ENCODE measurements around the gene LUZP2.

Gene LUZP2

DNA sequence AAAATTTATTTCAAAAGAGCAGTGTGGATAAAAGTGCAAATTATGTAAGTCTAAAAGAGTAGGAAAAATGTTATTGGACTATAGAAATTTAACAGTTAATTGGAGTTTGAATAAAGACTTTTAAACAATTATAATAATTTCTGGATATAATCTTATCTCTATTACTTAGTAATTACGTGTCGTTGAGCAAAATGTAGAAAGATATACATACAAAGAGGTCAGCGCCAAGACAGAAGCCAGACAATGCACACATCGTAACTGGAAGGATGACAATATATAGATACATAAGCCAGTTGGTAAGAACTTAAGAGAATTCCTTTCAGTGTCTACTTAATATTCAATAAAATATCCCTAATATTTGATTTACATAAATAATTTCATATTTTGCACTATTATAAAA is 157.0 kb downstream of the LUZP2 start:
- Histone ChIP-seq H3K4me1 (ENCODE audit: insufficient read depth, low read length, severe bottlenecking) (no peaks in the 10 kb centered on the region), H3K4me3 (ENCODE audit: low read depth, low read length, poor library complexity, severe bottlenecking) (no peak overlapping the region), H2AFZ (ENCODE audit: low read length) (no peak overlapping the region), H3K9me2 (ENCODE audit: low read depth, low read length) (no peaks in the 10 kb centered on the region; the same call in 1 of the 2 replicates), H3K9me3 (ENCODE audit: low read length) (no peaks in the 10 kb centered on the region), H3K4me2 (ENCODE audit: low read length) (no peak overlapping the region), H3K27ac (ENCODE audit: low read depth, low read length, poor library complexity, severe bottlenecking) (no peak overlapping the region), H3K79me2 (ENCODE audit: insufficient read depth, low read length) (no peaks in the 10 kb centered on the region), H3K9ac (ENCODE audit: low read length) (no peak overlapping the region), H3K36me3 (ENCODE audit: insufficient read depth, low read length) (no peaks in the 10 kb centered on the region), H3K27me3 (ENCODE audit: insufficient read depth, low read length) (no peaks in the 10 kb centered on the region), H3F3A (ENCODE audit: insufficient read depth, low read length) (no peaks in the 10 kb centered on the region), H4K20me1 (ENCODE audit: insufficient read depth, low read length) (no peaks in the 10 kb centered on the region)
- no peak for TF ChIP-seq EZH2 (IDR thresholded peaks at IDR 0.05; ENCODE audit: borderline replicate concordance, low read length)
- TF ChIP-seq, protein P1, sequence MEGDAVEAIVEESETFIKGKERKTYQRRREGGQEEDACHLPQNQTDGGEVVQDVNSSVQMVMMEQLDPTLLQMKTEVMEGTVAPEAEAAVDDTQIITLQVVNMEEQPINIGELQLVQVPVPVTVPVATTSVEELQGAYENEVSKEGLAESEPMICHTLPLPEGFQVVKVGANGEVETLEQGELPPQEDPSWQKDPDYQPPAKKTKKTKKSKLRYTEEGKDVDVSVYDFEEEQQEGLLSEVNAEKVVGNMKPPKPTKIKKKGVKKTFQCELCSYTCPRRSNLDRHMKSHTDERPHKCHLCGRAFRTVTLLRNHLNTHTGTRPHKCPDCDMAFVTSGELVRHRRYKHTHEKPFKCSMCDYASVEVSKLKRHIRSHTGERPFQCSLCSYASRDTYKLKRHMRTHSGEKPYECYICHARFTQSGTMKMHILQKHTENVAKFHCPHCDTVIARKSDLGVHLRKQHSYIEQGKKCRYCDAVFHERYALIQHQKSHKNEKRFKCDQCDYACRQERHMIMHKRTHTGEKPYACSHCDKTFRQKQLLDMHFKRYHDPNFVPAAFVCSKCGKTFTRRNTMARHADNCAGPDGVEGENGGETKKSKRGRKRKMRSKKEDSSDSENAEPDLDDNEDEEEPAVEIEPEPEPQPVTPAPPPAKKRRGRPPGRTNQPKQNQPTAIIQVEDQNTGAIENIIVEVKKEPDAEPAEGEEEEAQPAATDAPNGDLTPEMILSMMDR (IDR thresholded peaks at IDR 0.05; ENCODE audit: low read length), result no peak

DNA sequence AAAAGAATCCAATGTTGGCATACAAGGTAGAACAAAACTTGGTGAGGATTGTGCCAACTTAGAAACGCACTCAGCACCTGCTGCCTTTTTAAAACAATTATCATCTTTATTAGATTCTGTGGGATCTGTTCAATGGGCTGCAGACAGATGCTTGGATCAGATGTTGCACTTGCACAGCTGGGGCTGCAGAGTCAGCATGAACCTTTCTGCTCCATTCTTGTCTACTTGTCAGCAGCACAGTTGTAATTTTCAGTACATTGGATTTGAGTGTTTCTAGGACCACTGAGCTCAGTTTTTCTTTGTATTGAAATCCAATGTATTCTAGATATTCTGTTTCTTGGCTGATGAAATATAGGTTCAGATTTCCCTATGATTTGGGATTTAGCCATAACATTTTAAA is 164.5 kb downstream of the LUZP2 start:
- Histone ChIP-seq H3K9me2 (ENCODE audit: low read depth, low read length) (no peaks in the 10 kb centered on the region), H3K9me3 (ENCODE audit: low read length) (peaks cover 2% of the 10 kb centered on the region; the same call in 1 of the 2 replicates), H3K9ac (ENCODE audit: low read length) (no peak overlapping the region), H3F3A (ENCODE audit: insufficient read depth, low read length) (no peaks in the 10 kb centered on the region), H4K20me1 (ENCODE audit: insufficient read depth, low read length) (no peaks in the 10 kb centered on the region), H3K27me3 (ENCODE audit: insufficient read depth, low read length) (no peaks in the 10 kb centered on the region), H3K4me3 (ENCODE audit: low read depth, low read length, poor library complexity, severe bottlenecking) (no peak overlapping the region), H2AFZ (ENCODE audit: low read length) (no peak overlapping the region), H3K4me2 (ENCODE audit: low read length) (no peak overlapping the region), H3K27ac (ENCODE audit: low read depth, low read length, poor library complexity, severe bottlenecking) (no peak overlapping the region), H3K36me3 (ENCODE audit: insufficient read depth, low read length) (no peaks in the 10 kb centered on the region), H3K4me1 (ENCODE audit: insufficient read depth, low read length, severe bottlenecking) (no peaks in the 10 kb centered on the region), H3K79me2 (ENCODE audit: insufficient read depth, low read length) (no peaks in the 10 kb centered on the region)
- no peak for TF ChIP-seq EZH2 (IDR thresholded peaks at IDR 0.05; ENCODE audit: borderline replicate concordance, low read length)
- TF ChIP-seq, protein P1 (IDR thresholded peaks at IDR 0.05; ENCODE audit: low read length), result no peak

DNA sequence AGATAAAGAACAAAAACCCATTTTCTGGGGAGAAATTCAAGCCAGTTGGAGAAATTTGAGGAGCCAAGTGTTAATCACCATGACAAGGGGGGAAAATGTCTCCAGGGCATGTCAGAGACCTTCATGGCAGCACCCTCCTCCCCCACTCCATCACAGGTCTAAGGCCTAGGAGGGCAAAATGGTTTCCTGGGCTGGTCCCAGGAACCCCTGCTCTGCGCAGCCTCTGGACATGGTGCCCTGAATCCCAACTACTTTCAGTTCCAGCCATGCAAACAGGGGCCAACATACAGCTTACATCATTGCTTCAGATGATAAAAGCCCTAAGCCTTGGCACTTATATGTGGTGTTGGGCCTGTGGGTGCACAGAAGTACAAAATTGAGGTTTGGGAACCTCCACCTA is 167.5 kb downstream of the LUZP2 start:
- Histone ChIP-seq H3K4me2 (ENCODE audit: low read length) (no peak overlapping the region), H3K4me3 (ENCODE audit: low read depth, low read length, poor library complexity, severe bottlenecking) (no peak overlapping the region), H3F3A (ENCODE audit: insufficient read depth, low read length) (no peaks in the 10 kb centered on the region), H3K9me3 (ENCODE audit: low read length) (peaks cover 2% of the 10 kb centered on the region; the same call in 1 of the 2 replicates), H3K79me2 (ENCODE audit: insufficient read depth, low read length) (no peaks in the 10 kb centered on the region), H3K9ac (ENCODE audit: low read length) (no peak overlapping the region), H3K9me2 (ENCODE audit: low read depth, low read length) (no peaks in the 10 kb centered on the region), H3K4me1 (ENCODE audit: insufficient read depth, low read length, severe bottlenecking) (no peaks in the 10 kb centered on the region), H3K36me3 (ENCODE audit: insufficient read depth, low read length) (no peaks in the 10 kb centered on the region), H2AFZ (ENCODE audit: low read length) (no peak overlapping the region), H4K20me1 (ENCODE audit: insufficient read depth, low read length) (no peaks in the 10 kb centered on the region), H3K27me3 (ENCODE audit: insufficient read depth, low read length) (no peaks in the 10 kb centered on the region), H3K27ac (ENCODE audit: low read depth, low read length, poor library complexity, severe bottlenecking) (no peak overlapping the region)
- no peak for TF ChIP-seq EZH2 (IDR thresholded peaks at IDR 0.05; ENCODE audit: borderline replicate concordance, low read length)
- TF ChIP-seq, protein P1 (IDR thresholded peaks at IDR 0.05; ENCODE audit: low read length), result no peak
